Measurements from ENCODE around the gene IL36A.

The IL36A gene

GRCh38 chr2:113007250-113007649 lies 2.0 kb downstream of the IL36A start:
- DNase-seq (ENCODE audit: low read depth): no peak

DNA sequence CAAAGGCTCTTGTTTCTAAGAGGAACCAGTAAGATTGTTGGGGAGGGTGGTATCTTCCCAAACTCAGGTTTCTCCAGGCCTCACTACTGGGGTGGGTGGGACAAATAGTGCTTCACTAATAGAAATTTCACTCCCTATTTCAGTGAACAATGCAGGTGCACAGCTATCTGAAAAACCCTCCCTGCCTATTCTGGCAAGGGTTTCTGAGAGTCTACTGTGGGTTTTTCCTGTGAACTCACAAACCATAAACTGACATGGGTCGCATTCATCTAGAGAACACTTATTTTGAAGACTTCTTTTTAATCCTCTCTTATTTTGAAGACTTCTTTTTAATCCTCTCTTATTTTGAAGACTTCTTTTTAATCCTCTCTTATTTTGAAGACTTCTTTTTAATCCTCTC lies 4.4 kb downstream of the IL36A start:
- no peak for DNase-seq (ENCODE audit: low read depth)

- no peak for DNase-seq (ENCODE audit: low read depth)
Observed at GRCh38 chr2:113010088-113010487, 4.8 kb downstream of the IL36A start.

GRCh38 chr2:113011108-113011507 lies 5.8 kb downstream of the IL36A start:
- no peak for DNase-seq (ENCODE audit: low read depth)

GRCh38 chr2:113012436-113013335 lies 7.4 kb downstream of the IL36A start:
- no peak for DNase-seq (ENCODE audit: low read depth)

- DNase-seq (ENCODE audit: low read depth): no peak
Observed at GRCh38 chr2:113013336-113013661, 8.0 kb downstream of the IL36A start.

- no peak for DNase-seq (ENCODE audit: low read depth)
Observed at GRCh38 chr2:113014067-113014466, 8.8 kb downstream of the IL36A start.

GRCh38 chr2:113015042-113015441 lies 9.8 kb downstream of the IL36A start:
- no peak for DNase-seq (ENCODE audit: low read depth)

DNA sequence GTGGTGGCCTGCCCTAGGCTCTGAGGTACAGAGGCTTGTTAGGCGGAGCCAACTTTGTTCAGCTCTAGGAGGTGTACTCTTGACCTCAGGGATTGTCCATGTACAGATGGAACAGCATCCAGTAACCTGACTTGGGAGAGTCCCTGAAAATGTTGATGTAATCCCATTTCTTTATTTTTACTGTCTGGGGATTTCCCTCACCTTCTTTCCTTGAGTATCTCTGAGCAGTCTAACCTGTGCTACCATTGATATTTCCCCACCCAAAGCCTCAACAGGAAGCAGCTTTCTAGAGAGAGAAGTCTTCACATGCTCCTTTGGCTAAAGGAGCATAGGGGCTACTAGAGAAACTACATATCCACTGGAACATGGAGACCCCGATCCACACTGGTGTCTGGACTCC lies 10.4 kb downstream of the IL36A start:
- DNase-seq (ENCODE audit: low read depth): no peak

DNA sequence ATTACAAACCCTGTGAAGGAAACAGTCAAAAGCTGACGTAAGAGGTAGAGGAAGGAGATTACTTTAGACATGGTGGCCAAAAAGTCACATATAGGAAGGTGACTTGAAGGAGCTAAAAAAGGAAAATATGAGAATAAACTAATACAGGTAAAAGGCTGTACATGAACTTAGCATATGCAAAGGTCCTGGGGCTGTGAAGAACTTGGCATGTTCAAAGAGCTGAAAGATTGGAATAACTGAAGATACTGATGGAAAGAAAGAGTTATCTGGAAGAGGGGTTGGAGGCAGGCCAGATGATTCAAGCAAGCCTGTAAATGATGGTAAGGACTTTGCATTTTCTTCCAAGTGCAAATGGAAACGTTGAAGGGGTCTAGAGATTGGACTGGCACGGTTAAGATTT lies 13.2 kb downstream of the IL36A start:
- no peak for DNase-seq (ENCODE audit: low read depth)

DNA sequence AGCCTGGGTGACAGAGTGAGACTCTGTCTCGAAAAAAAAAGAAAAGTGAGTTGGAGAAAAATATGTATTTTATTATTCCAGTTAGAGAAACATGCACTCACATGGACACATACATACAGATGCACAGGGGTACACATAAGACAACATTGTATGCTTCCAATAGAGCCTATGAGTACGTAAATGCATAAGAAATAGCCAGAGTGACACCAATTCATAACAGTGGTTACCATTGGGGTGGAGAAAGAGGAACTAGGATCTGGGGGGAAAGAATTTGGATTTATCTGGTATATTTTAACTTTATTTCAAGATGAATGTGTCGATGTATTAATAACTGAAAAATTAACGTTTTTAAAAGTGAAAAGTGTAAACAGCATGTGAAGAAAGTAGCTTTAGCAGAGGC lies 16.1 kb downstream of the IL36A start:
- no peak for DNase-seq (ENCODE audit: low read depth)

DNA sequence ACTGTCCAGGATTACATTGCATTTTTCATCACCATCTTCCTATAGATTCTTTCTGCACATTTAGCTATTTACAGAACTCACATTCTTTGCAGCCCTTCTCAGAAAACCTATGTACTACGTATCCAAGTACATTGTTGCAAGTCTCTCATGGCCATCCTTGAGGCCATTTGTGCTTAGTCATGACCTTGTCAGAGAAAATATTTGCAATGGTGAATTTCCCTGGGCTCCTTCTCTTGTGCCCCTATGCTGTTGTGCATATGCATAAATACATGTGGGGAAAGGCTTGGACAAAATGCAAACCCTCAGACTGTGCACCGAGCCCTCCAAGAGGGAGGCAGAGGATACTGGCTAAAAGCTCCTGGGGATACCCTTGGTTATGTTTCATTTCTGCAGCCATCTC lies 19.5 kb downstream of the IL36A start:
- DNase-seq (ENCODE audit: low read depth): no peak

DNA sequence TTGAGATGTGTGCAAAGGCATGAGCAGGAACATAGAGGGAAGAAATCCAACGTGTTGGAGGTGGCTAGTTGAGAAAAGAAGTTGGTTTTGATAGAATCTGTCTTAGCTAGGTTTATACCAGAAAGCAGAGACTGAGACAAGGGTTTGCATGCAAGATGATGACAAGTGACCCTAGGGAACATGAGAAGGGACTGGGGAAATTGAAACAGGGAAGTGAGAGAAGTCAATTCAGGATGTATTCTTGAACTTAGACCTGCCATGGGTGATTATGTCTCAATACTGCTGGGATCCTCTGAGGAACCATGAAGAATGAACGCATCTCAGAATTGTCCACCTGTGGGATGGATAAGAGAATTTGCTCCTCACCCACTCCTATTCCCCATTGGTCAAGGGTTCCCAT lies 20.5 kb downstream of the IL36A start:
- no peak for DNase-seq (ENCODE audit: low read depth)

- DNase-seq (ENCODE audit: low read depth): no peak
Observed at GRCh38 chr2:113027691-113028090, 22.4 kb downstream of the IL36A start.

GRCh38 chr2:113028112-113028511 lies 22.9 kb downstream of the IL36A start:
- DNase-seq (ENCODE audit: low read depth): no peak

DNA sequence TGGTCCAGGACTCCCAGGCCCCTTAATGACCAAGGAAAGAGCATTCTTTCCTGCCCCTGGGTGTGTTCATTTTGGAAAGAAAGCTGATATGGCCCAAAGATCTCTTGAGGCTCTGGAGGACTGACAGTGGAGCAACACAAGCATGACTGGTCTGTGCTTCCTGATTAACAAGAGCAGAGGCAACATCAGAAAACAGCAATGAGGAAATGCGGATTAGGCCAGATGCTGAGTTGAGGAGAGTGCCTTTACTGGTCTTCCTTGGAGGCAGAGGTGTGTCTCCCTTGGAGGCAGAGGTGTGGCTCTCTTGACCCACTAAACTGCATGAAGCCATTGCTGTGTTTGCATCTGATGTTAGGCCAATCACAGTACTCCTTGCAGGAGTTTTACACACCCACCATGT lies 27.5 kb downstream of the IL36A start:
- DNase-seq (ENCODE audit: low read depth): no peak

- DNase-seq (ENCODE audit: low read depth): no peak
Observed at GRCh38 chr2:113034016-113034415, 28.8 kb downstream of the IL36A start.

- no peak for DNase-seq (ENCODE audit: low read depth)
Observed at GRCh38 chr2:113036763-113037162, 31.5 kb downstream of the IL36A start.

- DNase-seq (ENCODE audit: low read depth): no peak
Observed at GRCh38 chr2:113038291-113038690, 33.0 kb downstream of the IL36A start.

DNA sequence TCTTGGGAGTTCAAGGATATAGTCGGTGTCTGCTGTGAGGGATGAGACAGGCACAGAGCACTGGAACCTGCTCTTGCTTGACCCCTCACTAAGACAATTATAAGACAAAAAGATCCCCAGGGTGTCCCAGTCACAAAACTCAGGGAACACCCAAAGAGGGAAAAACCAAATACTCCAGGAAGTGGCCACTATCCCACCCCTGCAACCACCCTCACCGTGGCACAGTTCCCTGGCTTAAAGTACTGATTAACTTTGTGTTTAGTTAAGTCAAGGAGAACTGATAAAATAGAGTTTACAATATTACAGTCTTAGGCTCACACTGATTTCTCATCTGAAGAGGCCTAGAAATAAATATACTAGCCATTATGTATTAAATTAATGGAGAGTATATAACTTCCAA lies 33.9 kb downstream of the IL36A start:
- DNase-seq (ENCODE audit: low read depth): no peak

- no peak for DNase-seq (ENCODE audit: low read depth)
Observed at GRCh38 chr2:113039719-113040118, 34.5 kb downstream of the IL36A start.

GRCh38 chr2:113041871-113042270 lies 36.6 kb downstream of the IL36A start:
- no peak for DNase-seq (ENCODE audit: low read depth)

DNA sequence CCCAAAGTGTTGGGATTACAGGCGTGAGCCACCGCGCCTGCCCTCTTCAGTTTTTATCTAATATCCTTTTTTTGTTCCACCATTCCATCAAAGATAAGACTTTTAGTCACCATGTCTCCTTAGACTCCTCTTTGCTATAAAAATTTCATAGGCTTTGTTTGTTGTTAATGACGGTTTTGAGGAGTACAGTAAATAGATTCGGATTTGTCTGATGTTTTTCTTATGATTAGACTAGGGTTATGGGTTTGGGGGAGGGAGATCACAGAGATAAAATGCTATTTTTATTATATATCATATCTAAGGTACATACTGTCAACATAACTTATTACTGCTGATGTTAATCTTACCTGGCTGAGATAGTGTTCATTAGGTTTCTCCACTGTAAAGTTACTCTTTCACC lies 41.2 kb downstream of the IL36A start:
- DNase-seq (ENCODE audit: low read depth): no peak
